COR-L47 (cell line): ENCODE results near the gene ANKRD11.
"Not testable (repeated sequence)": the region's sequence is repeated elsewhere in the genome, so short reads cannot be mapped to it uniquely, and the experiment has no call there.

ENCODE experiments used
- DNase-seq: peaks from one replicate; lab custom pipeline; 2025; lab: John Stamatoyannopoulos, UW

The ANKRD11 gene

DNA sequence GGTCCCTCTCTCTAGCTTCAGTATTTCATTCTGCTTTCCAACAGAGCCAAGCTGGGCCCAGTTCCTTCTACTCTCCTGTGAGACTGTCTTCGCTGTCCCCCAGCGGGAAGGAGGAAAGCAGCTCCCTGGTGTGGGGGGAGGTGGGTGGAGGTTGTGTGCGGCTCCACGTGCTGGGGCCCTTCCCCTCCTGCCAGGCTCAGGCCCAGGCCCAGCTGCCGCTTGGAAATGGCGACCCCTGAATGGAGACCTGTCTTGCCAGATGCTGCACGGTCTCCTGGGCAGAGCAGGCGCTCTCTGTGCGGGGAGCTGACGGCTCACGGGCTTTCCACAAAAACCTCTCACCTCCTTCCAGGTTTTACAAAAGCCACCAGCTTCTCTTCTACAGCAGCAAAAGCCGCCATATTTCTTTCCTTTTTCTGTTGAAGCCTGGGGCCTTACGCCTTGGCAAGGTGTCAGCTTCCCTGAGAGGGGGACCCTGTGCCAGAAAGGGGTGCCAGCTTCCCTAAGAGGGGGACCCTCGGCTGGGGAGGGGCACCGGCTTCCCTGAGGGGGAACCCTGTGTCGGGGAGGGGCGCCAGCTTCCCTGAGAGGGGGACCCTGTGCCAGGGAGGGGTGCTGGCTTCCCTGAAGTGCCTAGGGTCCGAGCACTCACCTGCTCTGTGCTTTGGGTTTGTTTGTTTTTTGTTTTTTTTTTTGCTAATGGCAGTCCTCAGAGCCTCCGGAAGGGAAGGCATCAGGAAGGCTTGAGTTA, 225.4 kb downstream of the ANKRD11 start:
- no peak for DNase-seq

DNA sequence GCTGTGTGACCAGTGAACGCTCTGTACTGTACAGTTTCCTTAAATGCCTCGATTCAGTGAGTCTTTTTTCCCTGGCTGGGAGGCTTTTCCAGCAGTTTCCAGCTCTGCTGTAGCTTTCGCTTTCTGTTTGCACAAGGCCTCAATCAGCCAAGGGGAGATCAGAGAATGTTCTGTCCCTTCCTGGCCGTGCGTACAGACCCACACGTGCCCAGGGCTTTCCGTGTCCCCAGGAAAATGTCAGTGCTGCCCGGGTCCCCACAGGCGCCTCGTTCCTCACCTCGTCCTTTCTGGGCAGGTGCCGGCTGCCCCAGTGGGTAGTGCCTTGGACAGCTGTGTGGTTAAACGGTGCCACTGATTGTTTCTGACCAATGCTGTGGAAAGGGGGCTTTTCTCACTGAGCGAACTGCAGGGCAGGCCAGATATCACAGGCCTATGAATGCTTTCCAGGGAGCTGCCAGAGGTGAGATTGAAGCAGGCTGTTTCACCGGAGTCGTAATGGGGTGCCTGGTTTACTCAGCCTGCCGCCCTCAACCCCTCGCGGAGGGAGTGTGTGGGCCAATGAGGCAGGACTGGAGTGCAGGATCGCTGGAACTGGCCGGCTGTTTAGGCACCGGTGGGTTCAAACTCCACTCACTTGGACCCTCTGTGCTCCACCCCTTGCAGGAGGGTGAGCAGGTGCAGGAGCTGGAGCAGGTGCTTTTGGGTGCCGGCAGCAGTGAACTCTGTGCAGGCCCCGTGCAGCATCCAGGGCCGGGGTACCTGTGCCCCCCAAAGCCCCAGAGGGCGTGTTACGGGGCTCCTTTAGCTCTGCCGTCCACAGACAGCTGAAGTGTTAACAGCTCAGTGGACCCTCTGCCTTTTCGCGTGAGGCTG, 228.4 kb downstream of the ANKRD11 start:
- no peak for DNase-seq

DNA sequence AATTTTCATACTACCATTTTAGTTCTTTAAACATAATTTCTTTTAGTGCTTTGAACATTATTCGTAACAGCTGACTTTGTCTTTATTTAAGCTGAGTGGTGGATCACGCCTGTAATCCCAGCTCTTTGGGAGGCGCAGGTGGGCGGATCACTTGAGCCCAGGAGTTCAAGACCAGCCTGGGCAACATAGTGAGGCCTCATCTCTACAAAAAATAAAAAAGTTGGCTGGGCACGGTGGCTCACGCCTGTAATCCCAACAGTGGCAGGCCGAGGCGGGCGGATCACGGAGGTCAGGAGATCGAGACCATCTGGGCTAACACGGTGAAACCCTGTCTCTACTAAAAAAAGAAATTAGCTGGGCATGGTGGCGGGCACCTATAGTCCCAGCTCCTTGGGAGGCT, 230.5 kb downstream of the ANKRD11 start:
- DNase-seq = not testable (repeated sequence)

DNA sequence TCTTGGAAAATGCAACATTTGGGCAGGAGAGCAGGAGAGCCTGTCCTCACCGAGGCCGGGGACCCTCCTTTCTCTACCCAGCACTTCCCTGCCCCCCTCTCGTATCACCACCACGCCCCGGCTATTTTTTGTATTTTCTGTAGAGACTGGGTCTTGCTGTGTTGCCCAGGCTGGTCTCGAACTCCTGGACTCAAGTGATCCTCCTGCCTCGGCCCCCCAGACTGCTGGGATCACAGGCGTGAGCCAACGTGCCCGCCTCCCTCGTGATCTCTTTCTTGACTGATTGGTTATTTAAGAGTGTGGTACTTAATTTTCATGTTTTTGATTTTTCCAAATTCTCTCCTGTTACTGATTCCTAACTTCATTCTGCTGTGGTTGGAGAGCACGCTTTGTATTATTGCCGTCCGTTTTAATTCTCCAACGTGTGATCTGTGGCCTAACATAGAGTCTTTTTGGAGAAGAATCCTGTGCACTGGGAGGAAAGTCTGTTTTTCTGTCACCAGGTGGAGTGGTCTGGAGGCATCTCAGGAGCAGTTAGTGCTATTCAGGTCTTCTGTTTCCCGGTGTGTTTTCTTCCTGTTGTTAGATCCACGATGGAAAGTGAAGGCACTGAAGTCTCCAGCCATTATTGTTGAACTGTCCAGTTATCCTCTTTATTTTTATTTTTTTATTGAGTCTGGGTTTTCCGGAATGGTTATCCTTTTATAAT, 232.4 kb downstream of the ANKRD11 start:
- DNase-seq = no peak

DNA sequence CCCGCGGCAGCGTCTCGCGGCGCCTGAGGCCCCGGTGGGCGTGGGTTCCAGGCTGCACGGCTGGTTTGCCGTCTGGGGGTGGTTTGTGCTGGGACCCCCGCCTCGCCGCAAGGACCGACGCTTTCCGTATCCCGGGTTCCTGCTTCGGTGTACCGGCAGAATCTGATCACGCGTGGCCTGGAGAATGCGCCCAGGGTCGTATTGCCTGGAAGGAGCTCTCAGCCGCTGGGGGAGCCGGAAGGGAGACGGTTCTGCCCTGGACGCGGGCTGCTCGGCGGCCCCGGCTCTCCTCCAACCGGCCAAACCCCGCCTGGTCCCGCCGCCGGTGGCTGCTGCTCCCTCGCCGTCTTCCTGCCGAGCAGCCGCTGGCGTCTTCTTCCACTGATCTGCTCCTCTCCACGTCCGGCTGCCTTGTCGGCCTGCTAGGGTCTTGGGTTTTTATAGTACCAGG, 233.1 kb downstream of the ANKRD11 start:
- no peak for DNase-seq

DNA sequence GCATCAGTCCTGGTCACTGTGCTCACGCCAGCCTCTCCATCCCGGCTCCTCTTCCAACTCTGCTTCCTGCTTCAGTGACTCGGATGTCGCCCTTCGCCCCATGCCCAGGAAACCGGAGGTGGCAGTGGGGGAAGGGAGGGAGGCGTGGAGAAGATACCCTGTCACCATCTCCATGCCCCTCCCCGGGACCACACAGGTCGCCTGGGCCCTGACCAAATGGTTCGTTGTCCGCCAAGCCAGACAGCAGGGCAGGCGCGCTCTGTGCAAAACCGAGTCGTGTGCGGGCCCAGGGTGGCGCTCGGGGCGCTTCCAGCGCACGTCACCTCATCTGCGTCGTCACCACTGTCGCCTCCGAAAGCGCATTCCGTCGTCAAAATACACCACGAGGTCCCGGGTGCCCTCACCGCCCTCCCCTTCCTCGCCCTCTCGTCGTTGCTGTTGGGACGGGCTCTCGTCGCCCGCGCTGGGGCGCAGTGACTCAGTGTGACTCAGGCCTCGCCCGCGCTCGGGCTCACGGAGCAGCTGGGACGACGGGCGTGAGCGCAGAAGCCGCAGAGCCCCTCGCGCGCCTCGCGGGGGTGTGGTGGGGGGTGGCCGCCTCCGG, 233.6 kb downstream of the ANKRD11 start:
- DNase-seq = peak; percentile 69

DNA sequence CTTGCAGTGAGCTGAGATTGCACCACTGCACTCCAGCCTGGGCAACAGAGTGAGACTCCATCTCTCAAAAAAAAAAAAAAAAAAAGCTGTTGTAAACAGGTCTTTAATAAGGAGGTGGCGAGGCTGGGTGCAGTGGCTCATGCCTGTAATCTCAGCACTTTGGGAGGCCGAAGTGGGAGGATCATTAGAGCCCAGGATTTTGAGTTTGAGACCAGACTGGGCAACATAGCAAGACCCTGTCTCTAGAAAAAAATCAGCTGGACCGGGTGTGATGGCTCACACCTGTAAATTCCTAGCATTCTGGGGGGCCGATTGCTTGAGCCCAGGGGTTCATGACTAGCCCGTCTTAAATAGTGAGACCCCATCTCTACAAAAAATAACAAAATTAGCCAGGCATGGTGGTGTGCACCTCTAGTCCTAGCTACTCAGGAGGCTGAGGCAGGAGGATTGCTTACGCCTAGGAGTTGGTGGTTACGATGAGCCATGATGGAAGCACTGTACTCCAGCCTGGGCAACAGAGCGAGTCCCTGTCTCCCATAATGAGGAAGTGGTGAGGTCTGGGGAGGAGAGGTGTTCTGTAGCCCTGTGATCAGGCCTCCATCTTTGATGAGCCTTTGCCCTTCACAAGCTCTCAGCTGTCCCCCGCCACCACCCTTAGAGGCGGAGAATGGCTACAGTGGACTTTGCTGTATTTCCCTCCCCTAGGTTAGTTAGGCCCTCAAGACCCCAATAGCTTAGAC, 236.6 kb downstream of the ANKRD11 start:
- no peak for DNase-seq

DNA sequence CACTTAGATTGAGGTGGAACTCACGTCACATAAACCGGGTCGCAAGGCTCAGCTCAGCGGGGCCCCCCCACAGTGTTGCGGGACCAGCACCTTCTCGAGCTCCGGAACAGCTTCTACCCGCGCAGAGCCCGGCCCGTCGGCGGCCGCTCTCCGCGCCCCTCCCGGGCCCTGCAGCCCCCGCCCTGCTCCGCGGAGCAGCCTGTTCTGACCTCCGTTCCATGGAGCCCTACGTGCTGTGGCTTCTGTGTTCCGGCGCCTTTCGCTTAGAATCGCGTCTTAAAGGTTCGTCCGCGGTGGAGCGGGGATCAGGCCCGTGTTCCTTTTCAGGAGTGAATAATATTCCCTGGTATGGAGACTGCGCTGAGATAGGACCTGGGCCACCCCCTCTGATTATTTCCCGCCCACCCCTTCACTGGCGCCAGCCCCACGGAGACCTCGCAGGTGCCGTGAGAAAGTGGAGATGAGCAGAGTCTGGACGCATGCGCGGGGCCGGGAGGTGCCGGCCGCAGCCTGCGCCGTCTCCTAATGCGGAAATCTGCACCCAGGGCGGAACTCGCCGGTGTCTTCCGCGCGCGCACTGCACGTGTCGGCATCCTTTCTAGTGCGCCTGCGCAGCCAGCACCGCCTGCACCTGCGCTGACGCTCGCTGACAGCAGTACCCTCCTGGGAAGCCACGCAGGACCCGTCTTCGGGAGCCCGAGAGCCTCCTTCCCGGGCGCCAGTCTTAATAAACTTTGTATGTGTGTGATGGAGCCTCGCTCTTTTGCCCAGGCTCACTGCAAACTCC, 242.0 kb downstream of the ANKRD11 start:
- DNase-seq = no peak

DNA sequence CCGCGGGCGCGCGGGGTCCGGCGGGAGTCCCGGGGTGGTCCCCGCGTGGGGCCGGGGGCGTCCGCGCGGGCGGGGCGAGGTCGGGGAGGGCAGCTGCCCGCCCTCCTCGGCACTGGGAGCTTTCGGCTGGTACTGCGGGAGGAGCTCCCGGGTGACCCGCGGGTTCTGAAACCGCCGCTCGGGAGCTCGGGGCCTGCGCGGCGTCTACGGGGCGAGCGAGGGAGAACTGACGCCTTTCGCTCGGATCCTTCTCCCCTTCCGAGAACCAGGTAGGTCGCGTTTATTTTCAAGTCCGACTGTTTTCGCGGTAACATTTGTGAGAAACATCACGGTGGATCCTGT, 242.7 kb downstream of the ANKRD11 start:
- DNase-seq = not testable (repeated sequence)

DNA sequence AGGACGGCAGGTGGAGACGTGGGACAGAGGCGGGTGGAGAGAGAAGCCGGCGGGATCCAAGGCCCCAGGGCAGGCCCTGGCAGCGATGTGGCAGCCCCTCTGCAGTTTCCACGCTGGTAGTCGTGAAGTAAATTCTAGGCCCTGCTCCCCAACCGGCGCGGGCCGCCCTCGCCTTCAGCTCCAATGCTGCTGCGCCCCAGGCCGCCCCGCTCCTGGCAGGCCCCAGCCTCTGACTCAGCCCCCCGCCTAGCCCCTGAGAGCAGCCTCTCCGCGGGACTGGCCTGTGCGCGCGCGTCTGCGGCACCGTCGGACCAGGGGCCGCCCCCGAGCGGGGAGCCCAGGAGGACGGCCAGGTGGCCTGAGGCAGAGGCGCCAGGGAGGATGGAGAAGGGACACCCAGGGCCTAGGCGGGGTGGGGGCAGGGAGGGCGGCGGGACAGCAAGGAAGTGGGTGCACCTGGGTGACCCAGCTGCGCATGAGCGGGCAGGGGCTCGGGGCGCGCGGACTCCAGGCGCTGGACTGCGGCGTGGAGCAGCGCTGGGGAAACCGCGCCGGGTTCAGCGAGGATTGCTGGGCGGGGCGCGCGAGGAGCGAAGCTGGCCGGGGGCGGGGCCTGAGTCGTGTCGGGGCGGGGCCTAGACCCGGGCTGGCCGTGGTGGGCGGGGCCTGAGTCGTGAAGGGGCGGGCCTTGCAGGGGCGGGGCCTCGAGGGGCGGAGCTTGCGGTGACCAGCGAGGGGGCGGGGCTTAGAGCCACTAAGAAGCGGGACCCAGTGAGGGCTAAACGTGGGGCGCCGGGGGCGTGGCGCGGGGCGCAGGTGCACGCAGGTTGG, 243.2 kb downstream of the ANKRD11 start:
- DNase-seq = no peak

DNA sequence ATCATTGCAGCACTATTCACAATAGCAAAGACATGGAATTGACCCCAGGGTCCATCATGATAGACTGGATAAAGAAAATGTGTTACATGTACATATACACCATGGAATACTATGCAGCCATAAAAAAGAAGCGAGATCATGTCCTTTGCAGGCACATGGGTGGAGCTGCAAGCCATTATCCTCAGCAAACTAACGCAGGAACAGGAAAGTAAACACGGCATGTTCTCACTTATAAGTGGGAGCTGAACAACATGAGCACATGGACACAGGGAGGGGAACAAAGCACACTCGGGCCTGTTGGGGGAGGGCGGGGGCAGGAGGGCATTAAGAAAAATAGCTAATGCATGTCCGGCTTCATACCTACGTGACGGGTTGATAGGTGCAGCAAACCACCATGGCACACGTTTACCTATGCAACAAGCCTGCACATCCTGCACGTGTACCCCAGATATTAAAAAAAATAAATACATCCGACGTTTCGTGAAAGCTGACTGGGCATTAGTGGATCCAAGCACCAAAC, 243.9 kb downstream of the ANKRD11 start:
- DNase-seq = no peak

DNA sequence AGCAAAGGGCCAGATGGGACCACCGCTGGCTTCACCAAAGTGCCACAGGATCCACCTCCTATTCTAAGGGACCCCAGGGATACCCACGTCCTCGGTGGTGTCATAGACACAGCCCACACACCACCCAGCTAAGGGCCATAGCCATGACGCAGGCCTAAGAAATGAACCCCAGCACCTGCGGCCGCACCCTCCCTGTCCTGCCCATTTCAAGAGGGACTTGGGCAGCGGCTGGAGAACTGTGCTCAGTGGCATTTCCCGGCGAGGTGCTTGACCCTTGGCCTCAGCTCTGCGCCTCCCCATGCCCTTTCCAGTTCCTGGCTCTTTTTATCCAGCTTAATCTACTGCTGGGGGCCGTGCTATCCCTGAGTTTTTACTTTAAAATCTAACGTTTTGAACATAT, 245.6 kb downstream of the ANKRD11 start:
- DNase-seq = no peak

DNA sequence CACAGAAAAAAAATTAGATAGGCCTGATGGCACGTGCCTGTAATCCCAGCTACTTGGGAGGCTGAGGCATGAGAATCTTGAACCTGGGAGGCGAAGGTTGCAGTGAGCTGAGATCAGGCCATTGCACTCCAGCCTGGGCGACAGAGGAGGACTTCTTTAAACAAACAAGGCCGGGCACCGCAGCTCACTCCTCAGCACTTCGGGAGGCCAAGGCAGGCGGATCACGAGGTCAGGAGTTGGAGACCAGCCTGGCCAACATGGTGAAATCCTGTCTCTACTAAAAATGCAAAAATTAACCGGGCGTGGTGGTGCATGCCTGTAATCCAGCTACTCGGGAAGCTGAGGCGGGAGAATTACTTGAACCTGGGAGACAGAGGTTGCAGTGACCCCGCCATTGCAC, 246.1 kb downstream of the ANKRD11 start:
- not testable (repeated sequence) for DNase-seq

DNA sequence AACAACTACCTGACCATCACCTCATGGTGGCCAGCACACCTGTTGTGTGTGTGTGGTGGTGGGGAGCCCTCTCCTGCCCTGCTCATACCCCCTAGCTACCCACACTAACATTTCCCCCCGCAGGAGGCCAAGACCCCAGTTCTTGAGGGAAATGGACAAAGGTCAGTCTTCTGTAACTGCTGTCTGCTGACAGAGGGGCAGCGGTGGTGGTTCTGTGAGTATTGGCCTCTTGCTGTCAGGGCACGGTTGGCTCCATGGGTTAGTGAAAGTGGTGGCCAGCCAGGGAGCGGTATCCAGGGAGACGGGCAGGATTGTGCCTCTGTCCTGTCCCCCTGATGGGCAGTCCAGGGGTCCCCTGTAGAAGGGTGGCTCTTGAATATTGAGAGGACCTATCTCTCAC, 246.7 kb downstream of the ANKRD11 start:
- no peak for DNase-seq

DNA sequence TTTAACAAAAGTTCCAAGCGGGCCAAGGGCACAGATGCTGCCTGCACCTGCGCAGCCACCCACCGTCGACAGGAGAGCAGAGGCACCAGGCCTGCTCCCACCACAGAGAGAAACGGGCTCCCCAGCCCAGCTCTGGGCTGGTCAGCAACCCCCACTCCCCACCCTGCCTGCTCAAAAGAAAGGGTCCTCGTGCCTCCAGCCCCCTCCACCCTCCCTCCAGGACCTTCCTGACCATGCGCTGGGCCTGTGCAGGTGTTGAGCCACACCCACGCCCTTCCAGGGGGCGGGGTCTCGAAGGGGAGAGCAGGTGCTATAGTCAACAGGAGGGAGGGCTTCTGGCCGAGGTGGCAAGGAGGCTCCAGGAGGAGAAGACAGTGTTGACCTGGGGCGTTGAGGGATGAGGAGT, 247.6 kb downstream of the ANKRD11 start:
- no peak for DNase-seq

DNA sequence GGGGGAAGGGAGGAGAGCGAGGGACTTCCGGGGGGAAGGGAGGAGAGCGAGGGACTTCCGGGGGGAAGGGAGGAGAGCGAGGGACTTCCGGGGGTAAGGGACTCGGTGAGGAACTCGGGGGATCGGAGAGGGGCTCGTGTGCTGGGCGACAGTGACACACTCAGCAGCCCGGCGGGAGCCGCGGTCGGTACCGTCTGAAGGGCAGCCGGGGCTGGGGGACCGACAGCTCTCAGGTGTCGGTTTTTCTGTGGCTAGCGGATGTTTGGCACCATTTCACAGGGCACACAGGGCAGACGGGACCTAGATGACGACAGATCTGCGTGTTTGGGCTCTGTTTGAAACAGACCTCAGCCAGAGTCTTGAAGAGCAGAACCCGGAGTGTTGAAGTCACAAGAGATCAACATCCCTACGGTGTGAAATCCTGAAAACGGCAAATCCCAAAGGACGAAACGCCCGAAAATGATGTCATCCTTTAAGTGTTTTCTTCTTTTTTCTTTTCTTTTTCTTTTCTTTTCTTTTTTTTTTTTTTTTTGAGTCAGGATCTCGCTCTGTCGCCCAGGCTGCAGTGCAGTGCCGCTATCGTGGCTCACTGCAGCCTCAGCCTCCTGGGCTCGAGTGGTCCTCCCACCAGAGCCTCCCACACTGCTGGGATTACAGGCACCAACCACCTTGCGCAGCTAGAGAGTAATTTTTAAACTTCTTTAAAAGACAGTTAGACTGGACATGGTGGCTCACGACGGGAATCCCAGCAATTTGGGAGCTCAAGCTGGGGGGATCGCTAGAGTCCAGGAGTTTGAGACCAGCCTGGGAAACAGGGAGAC, 249.0 kb downstream of the ANKRD11 start:
- peak; percentile 47 for DNase-seq

DNA sequence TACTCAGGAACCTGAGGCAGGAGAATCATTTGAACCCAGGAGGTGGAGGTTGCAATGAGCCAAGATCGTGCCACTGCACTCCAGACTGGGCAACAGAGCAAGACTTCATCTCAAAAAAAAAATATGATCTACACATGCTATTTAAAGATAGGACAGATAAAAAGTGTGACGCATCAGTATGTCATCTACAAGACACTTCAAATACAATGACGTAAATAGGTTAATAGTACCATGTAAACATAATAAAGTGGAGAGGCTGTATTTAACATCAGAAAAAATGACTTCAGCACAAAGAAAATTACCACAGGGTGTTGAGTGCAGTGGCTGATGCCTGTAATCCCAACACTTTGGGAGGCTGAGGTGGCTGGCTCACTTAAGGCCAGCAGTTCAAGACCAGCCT, 252.6 kb downstream of the ANKRD11 start:
- no peak for DNase-seq

DNA sequence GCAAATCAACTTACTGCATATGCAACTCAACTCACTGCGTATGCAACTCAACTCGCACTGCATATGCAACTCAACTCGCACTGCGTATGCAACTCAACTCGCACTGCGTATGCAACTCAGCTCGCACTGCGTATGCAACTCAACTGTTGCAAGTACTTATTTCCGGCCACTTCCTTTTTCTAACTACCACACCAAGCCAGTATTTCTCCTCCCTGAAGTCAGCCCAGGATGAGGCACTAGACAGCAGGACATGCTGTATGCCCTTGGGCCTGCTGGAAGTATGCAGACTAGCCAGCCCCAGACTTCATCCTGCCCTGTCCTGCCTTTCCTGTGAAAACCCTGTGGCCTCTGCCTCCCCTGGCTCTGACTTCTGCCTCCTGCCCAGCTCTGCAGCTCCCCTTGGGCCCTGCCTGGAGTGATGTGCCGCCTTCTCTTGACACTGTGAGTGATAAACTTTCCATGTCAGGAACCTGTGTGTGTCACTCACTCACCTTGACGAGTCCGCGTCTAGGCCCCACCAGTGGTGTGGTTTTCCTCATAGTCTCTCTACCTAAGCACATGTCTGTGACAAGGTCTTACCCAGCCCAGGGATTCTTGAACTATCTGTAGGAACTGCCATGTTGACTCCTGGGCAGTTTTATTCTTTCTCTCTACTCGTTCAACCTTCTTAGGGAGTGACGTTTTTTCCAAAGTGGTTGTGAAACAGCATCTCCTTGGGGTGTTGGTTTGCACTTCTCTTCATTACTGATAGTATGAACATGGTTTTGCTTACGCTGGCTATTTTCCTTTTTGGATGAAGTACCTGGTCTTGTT, 256.5 kb downstream of the ANKRD11 start:
- DNase-seq = no peak
